ENCODE measurements around the gene MTUS2. TPM values are rescaled to one million over a fixed set of nuclear protein-coding genes. Genes with fewer than 3 reads are reported as not detected.

MTUS2 gene
- total RNA-seq, 1 donor, result 0.10 TPM

DNA sequence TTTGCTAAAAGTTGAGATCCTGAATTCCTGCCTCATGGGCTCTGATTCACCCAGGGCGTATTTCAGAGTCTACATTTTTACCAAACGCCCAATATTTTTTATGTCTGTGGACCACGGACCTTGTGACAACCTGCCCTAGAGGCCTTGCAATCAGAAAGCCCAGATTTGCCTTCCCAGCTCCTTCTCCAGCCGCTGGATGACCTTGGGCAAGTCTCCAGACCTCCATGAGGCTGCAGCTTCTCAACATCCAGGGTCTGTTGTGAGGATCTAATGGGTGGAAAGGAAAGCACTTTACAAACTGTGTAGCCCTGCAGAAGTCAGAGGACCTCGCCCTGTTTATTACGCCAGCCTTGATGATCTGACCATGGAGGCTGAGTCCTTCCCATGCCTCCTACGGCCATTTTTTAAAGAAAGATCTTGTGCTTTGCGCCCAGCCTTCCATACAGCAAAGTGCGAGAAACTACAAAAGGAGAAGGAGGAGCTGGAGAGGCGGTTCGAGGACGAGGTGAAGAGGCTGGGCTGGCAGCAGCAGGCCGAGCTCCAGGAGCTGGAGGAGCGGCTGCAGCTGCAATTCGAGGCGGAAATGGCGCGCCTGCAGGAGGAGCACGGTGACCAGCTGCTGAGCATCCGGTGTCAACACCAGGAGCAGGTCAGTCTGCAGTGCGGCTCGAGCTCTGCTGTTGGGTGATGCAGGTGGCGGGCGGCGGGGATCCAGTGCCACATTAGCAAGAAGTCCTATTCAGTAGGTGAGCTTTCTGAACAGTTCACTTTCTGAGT lies 659.8 kb downstream of the MTUS2 start:
- no peaks in the 10 kb centered on the region for H3K9me3 ChIP-seq (ENCODE audit: low read depth, low read length)
- no peak overlapping the region for H3K4me3 ChIP-seq (ENCODE audit: low read length)
- no peaks in the 10 kb centered on the region for H3K27me3 ChIP-seq (ENCODE audit: insufficient read depth, low read length)
- no peaks in the 10 kb centered on the region for H3K4me1 ChIP-seq (ENCODE audit: insufficient read depth, low read length)

DNA sequence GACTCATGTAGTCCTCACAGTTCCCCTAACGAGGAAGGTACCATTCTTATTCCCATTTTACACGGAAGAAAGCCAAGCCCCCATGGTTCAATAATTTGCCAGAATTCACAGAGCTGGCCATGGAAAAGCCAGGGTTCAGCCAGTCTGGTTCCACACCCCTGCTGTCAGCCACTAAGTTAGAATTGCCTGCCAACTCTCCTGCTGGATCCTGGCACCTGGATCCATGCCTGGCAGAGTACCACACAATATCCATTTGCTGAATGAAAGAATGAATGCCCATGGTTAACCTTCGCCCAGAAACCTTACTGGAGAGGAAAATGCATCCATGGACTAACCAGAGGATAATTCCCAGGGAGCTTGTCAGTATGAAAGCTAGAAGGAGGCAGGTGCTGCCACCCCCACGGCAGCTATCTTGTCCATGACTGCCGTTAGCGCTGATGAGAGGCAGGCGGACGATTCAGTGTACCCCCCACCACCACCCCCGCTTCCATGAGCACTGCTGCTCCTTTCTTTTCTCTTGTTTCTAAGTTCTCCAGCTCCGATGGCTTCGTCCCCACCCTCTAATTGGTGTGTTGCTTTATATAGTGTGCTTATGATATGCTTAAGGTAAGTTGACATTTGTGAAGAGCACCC lies 660.9 kb downstream of the MTUS2 start:
- no peaks in the 10 kb centered on the region for H3K9me3 ChIP-seq (ENCODE audit: low read depth, low read length)
- H3K4me1 ChIP-seq (ENCODE audit: insufficient read depth, low read length), result no peaks in the 10 kb centered on the region
- H3K27me3 ChIP-seq (ENCODE audit: insufficient read depth, low read length), result no peaks in the 10 kb centered on the region
- H3K4me3 ChIP-seq (ENCODE audit: low read length), result no peak overlapping the region

DNA sequence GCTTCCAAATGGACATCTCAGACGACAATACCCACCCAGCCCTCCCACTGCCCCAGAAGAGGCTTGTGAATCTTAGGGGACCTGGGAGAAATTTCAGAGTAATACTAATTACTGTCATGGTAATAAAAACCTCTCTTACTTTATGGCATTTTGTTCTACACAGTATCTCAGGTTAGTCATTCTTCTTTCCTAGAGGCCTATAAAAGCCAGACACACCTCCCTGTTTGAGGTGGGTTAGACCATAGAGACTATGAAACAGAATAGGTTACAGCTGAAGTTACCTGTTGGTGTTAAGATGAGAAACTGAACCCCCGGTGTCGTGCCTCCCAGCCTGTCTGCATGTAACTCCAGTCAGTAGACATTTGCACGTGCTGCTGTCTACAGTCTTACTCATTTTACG lies 661.5 kb downstream of the MTUS2 start:
- H3K27me3 ChIP-seq (ENCODE audit: insufficient read depth, low read length), result no peaks in the 10 kb centered on the region
- no peaks in the 10 kb centered on the region for H3K9me3 ChIP-seq (ENCODE audit: low read depth, low read length)
- H3K4me1 ChIP-seq (ENCODE audit: insufficient read depth, low read length), result no peaks in the 10 kb centered on the region
- H3K4me3 ChIP-seq (ENCODE audit: low read length), result no peak overlapping the region

DNA sequence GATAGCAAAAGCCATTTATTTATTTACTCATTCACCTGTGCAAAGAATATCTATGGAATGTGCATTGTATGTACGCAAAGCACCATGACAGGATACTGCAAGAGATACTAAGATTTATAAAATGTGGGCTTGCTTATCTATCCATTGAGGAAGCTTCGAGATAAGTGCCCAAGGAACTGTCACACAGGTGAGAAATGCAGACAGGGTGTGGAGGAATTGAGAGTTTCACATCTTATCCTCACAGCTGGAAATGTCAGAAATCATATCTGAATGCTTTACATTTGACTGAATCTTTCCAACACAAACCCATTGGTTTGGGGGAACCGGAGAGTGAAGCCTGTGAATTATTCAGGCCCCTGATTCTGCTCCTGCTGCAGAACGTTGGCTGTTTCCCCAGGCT lies 662.4 kb downstream of the MTUS2 start:
- no peaks in the 10 kb centered on the region for H3K4me1 ChIP-seq (ENCODE audit: insufficient read depth, low read length)
- no peaks in the 10 kb centered on the region for H3K27me3 ChIP-seq (ENCODE audit: insufficient read depth, low read length)
- H3K9me3 ChIP-seq (ENCODE audit: low read depth, low read length), result no peaks in the 10 kb centered on the region
- H3K4me3 ChIP-seq (ENCODE audit: low read length), result no peak overlapping the region

DNA sequence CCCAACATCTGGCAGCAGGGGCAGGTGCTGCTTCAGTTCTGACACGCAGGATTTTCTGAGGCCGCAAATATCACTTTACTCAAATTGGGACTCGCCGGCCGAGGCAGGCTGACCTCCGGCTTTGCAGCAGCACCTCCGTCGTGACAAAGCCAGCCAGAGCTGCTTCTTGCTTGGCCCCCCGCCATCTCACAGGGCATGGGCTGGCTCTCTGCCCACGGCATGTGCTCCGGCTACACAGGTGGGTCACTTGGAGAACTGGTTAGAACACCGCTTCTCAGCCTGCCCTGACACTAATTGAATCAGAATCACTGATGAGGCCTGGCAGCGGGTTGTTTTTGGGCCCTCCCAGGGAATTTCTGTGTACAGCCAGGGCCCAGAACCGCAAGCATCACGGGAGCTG lies 663.1 kb downstream of the MTUS2 start:
- no peaks in the 10 kb centered on the region for H3K27me3 ChIP-seq (ENCODE audit: insufficient read depth, low read length)
- no peak overlapping the region for H3K4me3 ChIP-seq (ENCODE audit: low read length)
- no peaks in the 10 kb centered on the region for H3K4me1 ChIP-seq (ENCODE audit: insufficient read depth, low read length)
- no peaks in the 10 kb centered on the region for H3K9me3 ChIP-seq (ENCODE audit: low read depth, low read length)

DNA sequence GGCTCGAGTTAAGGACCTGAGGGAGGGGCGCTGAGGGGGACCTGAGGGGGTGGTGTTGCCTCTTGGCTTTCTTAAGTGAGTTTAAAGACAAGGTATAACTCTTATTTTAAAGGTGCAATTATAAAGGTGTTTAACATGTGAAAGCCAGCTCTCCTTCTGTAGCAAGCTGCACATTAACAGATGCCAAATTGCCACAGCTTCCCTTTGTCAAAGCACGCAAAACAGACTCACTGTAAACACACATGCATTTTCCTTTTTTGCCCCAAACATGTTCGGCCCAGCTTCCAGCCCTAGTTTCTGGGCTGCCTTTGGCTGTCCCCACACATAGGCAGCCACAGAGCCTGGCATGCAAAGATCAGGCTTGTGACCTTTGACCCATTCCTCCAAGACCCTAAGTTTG lies 663.5 kb downstream of the MTUS2 start:
- Histone ChIP-seq H3K4me1 (ENCODE audit: insufficient read depth, low read length) (no peaks in the 10 kb centered on the region), H3K4me3 (ENCODE audit: low read length) (no peak overlapping the region), H3K9me3 (ENCODE audit: low read depth, low read length) (no peaks in the 10 kb centered on the region), H3K27me3 (ENCODE audit: insufficient read depth, low read length) (no peaks in the 10 kb centered on the region)

DNA sequence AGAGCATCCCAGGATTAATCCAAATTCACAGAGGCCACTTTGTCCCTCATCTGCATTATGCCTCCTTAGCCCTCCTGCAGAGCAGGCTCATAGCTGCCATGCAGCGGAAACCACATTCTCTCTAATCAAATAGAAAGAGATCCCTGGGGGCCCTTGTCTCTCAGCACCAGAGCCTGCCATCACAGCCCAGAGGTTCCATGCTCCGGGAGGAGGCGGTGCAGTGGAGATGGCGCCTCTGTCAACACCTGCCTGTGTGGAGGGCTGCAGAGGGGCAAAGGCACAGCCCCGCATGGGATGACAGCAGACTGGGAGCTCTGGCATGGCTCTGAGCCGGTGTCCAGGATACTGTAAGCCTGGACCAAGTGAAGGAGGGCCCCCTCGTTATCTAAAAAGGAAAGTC lies 664.1 kb downstream of the MTUS2 start:
- no peaks in the 10 kb centered on the region for H3K9me3 ChIP-seq (ENCODE audit: low read depth, low read length)
- H3K27me3 ChIP-seq (ENCODE audit: insufficient read depth, low read length), result no peaks in the 10 kb centered on the region

DNA sequence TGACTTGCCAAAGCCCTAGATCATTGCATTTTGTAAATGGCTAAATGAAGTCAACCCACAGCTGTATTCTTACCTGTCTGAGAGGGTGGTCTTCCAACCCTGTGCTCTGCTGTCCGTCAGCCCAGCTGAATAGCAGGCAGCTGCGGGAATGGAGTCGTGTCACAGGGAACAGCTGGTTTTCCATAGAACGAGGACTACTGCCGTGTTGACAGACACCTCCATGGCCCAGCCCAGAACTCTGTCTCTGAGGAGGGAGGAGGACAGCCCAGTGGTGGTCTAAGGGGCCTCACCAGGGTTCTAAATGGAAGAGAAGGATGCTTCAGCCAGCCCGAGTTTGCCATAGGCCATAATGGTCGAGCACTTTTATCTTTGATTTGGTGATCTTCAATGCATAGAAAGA lies 664.7 kb downstream of the MTUS2 start:
- Histone ChIP-seq H3K27me3 (ENCODE audit: insufficient read depth, low read length) (no peaks in the 10 kb centered on the region), H3K4me3 (ENCODE audit: low read length) (no peak overlapping the region), H3K9me3 (ENCODE audit: low read depth, low read length) (no peaks in the 10 kb centered on the region), H3K4me1 (ENCODE audit: insufficient read depth, low read length) (no peaks in the 10 kb centered on the region)

More for the DNA sequence above, 664.1 kb downstream of the MTUS2 start:
- Histone ChIP-seq H3K4me3 (ENCODE audit: low read length) (no peak overlapping the region), H3K4me1 (ENCODE audit: insufficient read depth, low read length) (no peaks in the 10 kb centered on the region)

DNA sequence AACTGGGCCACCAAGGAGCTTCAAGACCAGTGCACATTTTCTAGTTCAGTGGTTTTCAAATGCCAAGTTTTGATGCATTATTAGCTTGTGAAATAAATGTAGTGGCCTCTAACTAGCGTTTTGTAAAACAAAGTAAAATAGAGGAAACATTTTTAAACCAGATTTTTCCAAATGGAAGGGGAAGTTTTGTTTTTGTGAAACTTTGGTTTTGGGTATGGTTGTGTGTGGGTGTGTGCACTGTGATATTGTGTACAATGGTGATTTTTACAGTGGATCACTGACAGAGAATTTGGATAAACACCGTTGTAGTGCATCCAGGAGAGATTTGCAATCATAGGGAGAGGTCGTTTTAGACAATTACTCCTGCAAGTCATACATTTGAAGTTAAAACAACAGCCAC lies 666.4 kb downstream of the MTUS2 start:
- H3K4me1 ChIP-seq (ENCODE audit: insufficient read depth, low read length), result no peaks in the 10 kb centered on the region
- no peaks in the 10 kb centered on the region for H3K27me3 ChIP-seq (ENCODE audit: insufficient read depth, low read length)
- H3K9me3 ChIP-seq (ENCODE audit: low read depth, low read length), result no peaks in the 10 kb centered on the region
- H3K4me3 ChIP-seq (ENCODE audit: low read length), result no peak overlapping the region

DNA sequence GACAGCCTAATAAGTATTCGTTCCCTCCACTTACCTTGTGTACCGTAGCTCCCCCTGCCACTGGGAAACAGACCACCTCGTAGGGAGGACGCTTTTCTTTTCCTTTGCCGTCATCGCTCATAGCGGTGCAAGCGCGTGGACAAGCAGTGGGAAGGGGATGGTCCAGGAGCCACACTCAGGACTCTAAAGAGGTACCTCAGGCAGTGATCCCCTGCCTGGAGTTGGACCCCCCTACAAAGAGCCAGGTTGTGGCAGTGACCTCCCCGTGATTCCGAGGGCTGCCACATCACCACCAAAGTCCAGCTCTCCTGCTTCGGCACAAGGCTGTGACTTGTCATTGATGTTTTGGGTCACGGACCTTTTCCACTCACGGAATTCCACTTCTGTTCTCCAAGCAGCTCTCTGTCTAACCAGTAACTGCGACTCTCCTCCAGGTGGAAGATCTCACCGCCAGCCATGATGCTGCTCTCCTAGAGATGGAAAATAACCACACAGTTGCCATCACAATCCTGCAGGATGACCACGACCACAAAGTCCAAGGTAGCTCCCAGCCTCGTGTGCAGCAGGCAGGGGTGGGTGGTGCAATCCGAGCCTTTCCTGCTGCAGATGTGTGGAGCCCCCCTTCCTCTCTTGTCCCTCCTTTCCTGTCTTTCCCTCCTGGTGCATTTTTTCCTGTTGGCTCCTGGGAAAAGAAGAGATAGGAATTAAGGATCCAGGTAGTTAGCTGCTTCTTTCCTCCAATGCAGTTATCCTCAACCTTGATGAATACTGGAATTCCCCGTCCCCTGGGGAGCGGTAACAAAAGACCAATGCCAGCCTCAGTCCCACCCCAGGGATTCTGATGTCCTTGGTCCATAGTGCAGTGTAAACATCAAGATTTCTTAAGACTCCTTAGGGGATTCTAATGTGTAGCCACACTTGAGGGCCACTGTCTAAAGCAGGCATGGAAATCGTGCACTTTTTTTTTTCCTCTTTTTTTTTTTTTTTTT lies 667.6 kb downstream of the MTUS2 start:
- no peaks in the 10 kb centered on the region for H3K4me1 ChIP-seq (ENCODE audit: insufficient read depth, low read length)

DNA sequence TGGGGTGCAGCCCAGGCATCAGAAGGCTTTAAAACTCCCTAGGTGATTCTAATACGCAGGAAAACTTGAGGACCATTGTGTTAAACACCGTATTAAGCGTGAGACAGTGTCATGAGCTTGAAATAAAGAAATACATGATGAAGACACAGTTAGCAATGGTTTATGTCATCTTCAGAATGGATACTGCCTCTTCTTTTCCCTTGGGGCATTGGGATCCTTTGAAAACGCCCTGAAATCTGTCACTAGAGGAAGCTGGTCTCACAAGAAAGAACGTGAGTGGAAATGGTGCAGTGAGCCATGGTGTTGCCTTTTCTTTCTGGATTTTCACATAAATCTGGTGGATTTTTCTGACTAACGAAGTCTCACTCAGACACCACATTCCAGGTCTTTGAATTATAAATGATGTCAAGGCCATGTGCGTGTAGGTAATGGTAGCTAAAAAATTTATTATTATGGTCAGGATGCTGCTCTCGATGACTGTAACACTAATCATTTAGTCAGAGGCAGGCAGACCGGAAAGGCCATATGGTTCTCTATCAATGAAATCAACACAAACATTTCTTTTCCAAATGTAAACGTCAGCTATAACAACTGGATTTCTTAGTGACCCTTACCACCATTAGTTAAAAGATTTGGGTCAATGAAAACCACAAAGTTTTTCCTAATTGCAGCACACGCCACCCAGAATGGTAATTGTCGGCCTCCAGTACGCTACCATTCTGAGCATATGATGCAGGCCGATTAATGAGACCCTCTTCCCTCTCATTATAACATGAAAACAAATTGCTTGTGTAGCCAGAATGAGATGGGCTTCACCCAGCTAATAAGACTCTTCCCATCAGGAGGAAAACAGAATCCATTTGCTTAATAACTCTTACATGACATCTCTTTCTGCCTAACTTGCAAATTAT lies 669.8 kb downstream of the MTUS2 start:
- Histone ChIP-seq H3K4me3 (ENCODE audit: low read length) (no peak overlapping the region), H3K27me3 (ENCODE audit: insufficient read depth, low read length) (no peaks in the 10 kb centered on the region), H3K9me3 (ENCODE audit: low read depth, low read length) (no peaks in the 10 kb centered on the region), H3K4me1 (ENCODE audit: insufficient read depth, low read length) (peaks cover 8% of the 10 kb centered on the region)

More for the DNA sequence above, 667.6 kb downstream of the MTUS2 start:
- Histone ChIP-seq H3K4me3 (ENCODE audit: low read length) (no peak overlapping the region), H3K9me3 (ENCODE audit: low read depth, low read length) (no peaks in the 10 kb centered on the region), H3K27me3 (ENCODE audit: insufficient read depth, low read length) (no peaks in the 10 kb centered on the region)

DNA sequence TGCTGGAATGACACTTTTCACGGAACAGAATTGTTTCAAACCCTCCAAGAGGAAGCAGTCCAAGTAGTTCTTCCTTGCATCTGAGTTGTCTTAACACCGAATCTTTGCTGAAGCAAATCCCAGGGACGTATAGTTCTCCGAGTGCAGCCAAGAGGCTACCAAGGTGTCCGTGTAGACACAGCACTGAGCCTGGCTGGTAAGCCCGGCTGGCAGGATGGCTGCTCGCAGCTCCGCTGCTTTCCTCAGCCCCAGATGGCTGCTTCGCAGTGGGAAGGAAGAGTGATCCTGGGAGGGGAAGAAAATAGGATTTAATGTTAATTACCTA lies 670.4 kb downstream of the MTUS2 start:
- H3K27me3 ChIP-seq (ENCODE audit: insufficient read depth, low read length), result no peaks in the 10 kb centered on the region
- H3K4me3 ChIP-seq (ENCODE audit: low read length), result no peak overlapping the region
- H3K4me1 ChIP-seq (ENCODE audit: insufficient read depth, low read length), result peaks cover 14% of the 10 kb centered on the region

DNA sequence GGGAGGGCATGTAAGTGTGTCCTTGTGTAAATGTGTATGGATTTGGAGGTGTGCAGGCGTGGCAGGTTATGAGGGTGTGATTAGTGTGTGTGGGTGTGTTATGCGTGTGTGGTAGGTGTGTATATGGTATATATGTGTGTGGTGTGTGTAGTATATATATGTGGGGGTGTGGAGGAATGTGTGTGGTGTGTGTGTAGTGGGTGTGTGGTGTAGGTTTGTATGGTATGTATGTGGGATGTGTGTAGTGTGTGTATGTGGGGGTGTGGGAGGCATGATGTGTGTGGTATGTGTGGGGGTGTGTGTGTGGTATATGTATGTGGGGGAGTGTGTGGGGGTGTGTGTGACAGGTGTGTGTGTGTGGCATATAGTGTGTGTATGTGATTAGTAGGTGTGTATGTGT lies 671.1 kb downstream of the MTUS2 start:
- H3K4me3 ChIP-seq (ENCODE audit: low read length), result no peak overlapping the region
- H3K9me3 ChIP-seq (ENCODE audit: low read depth, low read length), result no peaks in the 10 kb centered on the region
- H3K27me3 ChIP-seq (ENCODE audit: insufficient read depth, low read length), result no peaks in the 10 kb centered on the region
- peaks cover 21% of the 10 kb centered on the region for H3K4me1 ChIP-seq (ENCODE audit: insufficient read depth, low read length)

More for the DNA sequence above, 670.4 kb downstream of the MTUS2 start:
- no peaks in the 10 kb centered on the region for H3K9me3 ChIP-seq (ENCODE audit: low read depth, low read length)

DNA sequence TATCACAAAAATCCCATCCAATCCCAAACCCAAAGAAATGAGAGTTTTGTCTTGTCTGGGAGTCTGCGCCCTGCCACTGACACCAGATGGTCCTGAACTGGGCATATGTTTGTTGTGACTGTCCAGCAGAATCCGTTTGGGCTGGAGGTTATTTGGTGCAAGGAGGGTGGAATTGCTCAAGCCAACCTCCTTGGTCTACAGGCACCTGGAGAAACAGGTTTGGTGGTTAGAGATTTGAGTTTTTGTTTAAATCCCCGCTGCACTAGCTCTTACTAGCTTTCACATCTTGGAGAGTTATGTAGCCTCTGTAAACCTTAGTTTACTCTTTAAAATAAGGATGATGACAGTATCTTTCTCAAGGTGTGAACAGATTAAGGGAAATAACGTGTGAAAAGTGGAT lies 673.7 kb downstream of the MTUS2 start:
- Histone ChIP-seq H3K4me1 (ENCODE audit: insufficient read depth, low read length) (peaks cover 35% of the 10 kb centered on the region), H3K9me3 (ENCODE audit: low read depth, low read length) (no peaks in the 10 kb centered on the region), H3K27me3 (ENCODE audit: insufficient read depth, low read length) (no peaks in the 10 kb centered on the region), H3K4me3 (ENCODE audit: low read length) (no peak overlapping the region)
